Measurements from ENCODE around the gene SRPK2. TPM values are rescaled to one million over a fixed set of nuclear protein-coding genes. Genes with fewer than 3 reads are reported as not detected.

SRPK2 gene
- total and polyA plus RNA-seq, 4 donors, result 7.8 to 19.7 (median 16.7) TPM

GRCh38 chr7:105204520-105204919 is 184.2 kb downstream of the SRPK2 start:
- no peak overlapping the region for H3K27ac ChIP-seq (ENCODE audit: low read depth in 1 of 2, low read length in 2 of 2)
- DNase-seq (ENCODE audit: low spot score), result no peak
- H3K36me3 ChIP-seq (ENCODE audit: control insufficient read depth in 4 of 4, insufficient read depth in 3 of 4, low read depth in 1 of 4, low read length in 3 of 4), result peaks cover 0 to 3% (median 0%) of the 10 kb centered on the region in 4 donors
- no peaks in the 10 kb centered on the region for H3K27me3 ChIP-seq (ENCODE audit: control insufficient read depth in 4 of 4, insufficient read depth in 4 of 4, low read length in 3 of 4)
- no peaks in the 10 kb centered on the region for H3K9me3 ChIP-seq (ENCODE audit: control insufficient read depth in 4 of 4, low read length in 3 of 4)
- H3K4me1 ChIP-seq (ENCODE audit: control insufficient read depth in 4 of 4, insufficient read depth in 4 of 4, low read length in 3 of 4), result peaks cover 0 to 2% (median 0%) of the 10 kb centered on the region in 4 donors
- TF ChIP-seq EGR1 (IDR thresholded peaks at IDR 0.05; ENCODE audit: low read depth in 2 of 2), result no peak
- TF ChIP-seq JUND (IDR thresholded peaks at IDR 0.05), result no peak
- no peak for TF ChIP-seq MAX (IDR thresholded peaks at IDR 0.05)
- no peak for TF ChIP-seq SP1 (IDR thresholded peaks at IDR 0.05)
- no peak for TF ChIP-seq HNF4A (conservative IDR thresholded peaks at IDR 0.05)
- no peak for TF ChIP-seq RAD21 (IDR thresholded peaks at IDR 0.05)
- no peak for TF ChIP-seq NR2F2 (IDR thresholded peaks at IDR 0.05)
- no peak for TF ChIP-seq YY1 (IDR thresholded peaks at IDR 0.05)
- TF ChIP-seq FOXA2 (IDR thresholded peaks at IDR 0.05), result no peak
- TF ChIP-seq GABPA (IDR thresholded peaks at IDR 0.05 in 1 of 2, conservative IDR thresholded peaks at IDR 0.05 in 1 of 2), result no peak
- TF ChIP-seq ATF3 (IDR thresholded peaks at IDR 0.05), result no peak
- TF ChIP-seq HNF4G (IDR thresholded peaks at IDR 0.05), result no peak
- TF ChIP-seq RXRA (IDR thresholded peaks at IDR 0.05), result no peak
- TF ChIP-seq ZBTB33 (IDR thresholded peaks at IDR 0.05), result no peak
- no peak for TF ChIP-seq TAF1 (conservative IDR thresholded peaks at IDR 0.05)
- no peak for TF ChIP-seq FOXA1 (IDR thresholded peaks at IDR 0.05)
- no peak for TF ChIP-seq CTCF (IDR thresholded peaks at IDR 0.05; ENCODE audit: low read depth, low read length, missing input control)
- no peak for TF ChIP-seq REST (IDR thresholded peaks at IDR 0.05)
- H3K9ac ChIP-seq (ENCODE audit: low read depth in 1 of 2, low read length in 2 of 2), result no peak overlapping the region
- WGBS, result 94% methylated on average over 9 of the region's 9 CpGs
- H3K4me3 ChIP-seq (ENCODE audit: low read depth in 1 of 3, low read length in 3 of 3), result no peak overlapping the region
